Measurements from ENCODE around the gene RNF214. TPM values are rescaled to one million over a fixed set of nuclear protein-coding genes. Genes with fewer than 3 reads are reported as not detected.

RNF214 gene
- polyA plus RNA-seq, 4 donors, result 6.9 to 17.8 (median 8.9) TPM

DNA sequence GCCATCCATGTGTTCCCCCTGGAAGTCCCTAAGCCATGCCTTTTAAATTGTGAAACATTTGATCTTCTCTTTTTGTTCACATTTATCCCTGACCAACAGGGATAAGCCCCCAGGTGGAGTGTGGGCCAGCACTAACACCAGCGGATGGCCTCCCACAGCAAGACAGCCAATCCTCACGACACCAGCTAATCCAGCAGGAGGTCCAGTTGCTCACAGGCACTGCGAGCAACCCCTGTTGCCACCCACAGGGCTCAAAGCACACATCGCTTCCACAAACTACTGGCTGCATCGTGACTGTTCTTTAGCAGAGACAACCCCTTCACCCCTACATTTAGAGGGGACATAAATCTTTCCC is 2.6 kb upstream of the RNF214 start:
- H3K4me1 ChIP-seq (ENCODE audit: control insufficient read depth in 3 of 3, insufficient read depth in 2 of 3, low read depth in 1 of 3, low read length in 2 of 3), result peaks cover 6 to 17% (median 9%) of the 10 kb centered on the region in 3 donors
- 82 to 85% (median 83%) methylated on average over 5 of the region's 5 CpGs for WGBS, 3 donors
- no peaks in the 10 kb centered on the region for H3K9me3 ChIP-seq (ENCODE audit: control insufficient read depth in 2 of 2, insufficient read depth in 1 of 2, low read depth in 1 of 2, low read length in 1 of 2)
- H3K4me3 ChIP-seq (ENCODE audit: low read depth in 1 of 3, low read length in 3 of 3), result peak overlapping the region in 1 of 3 donors; percentile 78
- DNase-seq (no peak), FAIRE-seq (no peak)
- H3K27ac ChIP-seq (ENCODE audit: low read depth in 1 of 3, low read length in 2 of 3), result no peak overlapping the region
- no peaks in the 10 kb centered on the region for H3K27me3 ChIP-seq (ENCODE audit: control insufficient read depth in 3 of 3, insufficient read depth in 3 of 3, low read length in 3 of 3)
- peaks cover 8 to 51% (median 29%) of the 10 kb centered on the region in 3 donors for H3K36me3 ChIP-seq (ENCODE audit: control insufficient read depth in 3 of 3, insufficient read depth in 2 of 3, low read depth in 1 of 3, low read length in 3 of 3)

DNA sequence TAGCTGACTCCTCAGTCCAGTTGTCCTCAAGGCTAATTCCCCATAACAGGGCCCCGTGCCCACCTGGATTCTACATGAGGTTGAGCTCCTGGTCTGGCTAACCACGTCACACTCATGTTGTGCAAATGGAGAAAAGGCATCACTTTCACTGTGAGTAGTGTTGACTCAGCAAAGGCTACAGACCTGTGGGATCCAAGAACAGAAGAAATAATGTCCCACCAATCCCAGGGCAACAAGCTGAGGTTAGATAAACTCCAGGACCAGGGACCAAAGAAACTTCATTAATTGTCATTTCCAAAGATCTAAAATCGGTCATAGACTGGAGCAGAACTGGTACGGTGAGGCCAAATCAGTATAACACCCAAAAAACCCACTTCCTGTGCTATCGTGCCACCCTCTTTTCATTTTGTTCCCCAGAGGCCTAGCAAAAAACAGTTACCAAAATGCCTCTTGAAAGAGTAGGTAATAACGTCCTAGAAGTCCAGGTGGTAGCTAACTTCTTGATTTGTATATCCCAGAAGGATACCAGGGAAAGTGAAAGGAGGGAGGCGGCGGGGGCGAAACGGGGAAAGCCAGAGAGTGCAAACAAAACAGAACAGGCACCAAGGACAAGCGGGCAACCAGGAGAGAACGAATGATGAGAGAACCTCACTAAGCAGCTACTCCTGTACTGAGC is 2.0 kb upstream of the RNF214 start:
- no peaks in the 10 kb centered on the region for H3K9me3 ChIP-seq (ENCODE audit: control insufficient read depth in 2 of 2, insufficient read depth in 1 of 2, low read depth in 1 of 2, low read length in 1 of 2)
- peak overlapping the region; percentile 73 to 98 (median 78) for H3K4me3 ChIP-seq (ENCODE audit: low read depth in 1 of 3, low read length in 3 of 3)
- peaks cover 6 to 14% (median 9%) of the 10 kb centered on the region in 3 donors for H3K4me1 ChIP-seq (ENCODE audit: control insufficient read depth in 3 of 3, insufficient read depth in 2 of 3, low read depth in 1 of 3, low read length in 2 of 3)
- H3K27me3 ChIP-seq (ENCODE audit: control insufficient read depth in 3 of 3, insufficient read depth in 3 of 3, low read length in 3 of 3), result no peaks in the 10 kb centered on the region
- no peak for FAIRE-seq
- peaks cover 8 to 47% (median 28%) of the 10 kb centered on the region in 3 donors for H3K36me3 ChIP-seq (ENCODE audit: control insufficient read depth in 3 of 3, insufficient read depth in 2 of 3, low read depth in 1 of 3, low read length in 3 of 3)
- WGBS, 3 donors, result 29 to 51% (median 33%) methylated on average over 12 of the region's 12 CpGs
- peak in 1 of 2 donors; percentile 26 for DNase-seq
- peak overlapping the region in 2 of 3 donors; percentile 75 to 99 for H3K27ac ChIP-seq (ENCODE audit: low read depth in 1 of 3, low read length in 2 of 3)

DNA sequence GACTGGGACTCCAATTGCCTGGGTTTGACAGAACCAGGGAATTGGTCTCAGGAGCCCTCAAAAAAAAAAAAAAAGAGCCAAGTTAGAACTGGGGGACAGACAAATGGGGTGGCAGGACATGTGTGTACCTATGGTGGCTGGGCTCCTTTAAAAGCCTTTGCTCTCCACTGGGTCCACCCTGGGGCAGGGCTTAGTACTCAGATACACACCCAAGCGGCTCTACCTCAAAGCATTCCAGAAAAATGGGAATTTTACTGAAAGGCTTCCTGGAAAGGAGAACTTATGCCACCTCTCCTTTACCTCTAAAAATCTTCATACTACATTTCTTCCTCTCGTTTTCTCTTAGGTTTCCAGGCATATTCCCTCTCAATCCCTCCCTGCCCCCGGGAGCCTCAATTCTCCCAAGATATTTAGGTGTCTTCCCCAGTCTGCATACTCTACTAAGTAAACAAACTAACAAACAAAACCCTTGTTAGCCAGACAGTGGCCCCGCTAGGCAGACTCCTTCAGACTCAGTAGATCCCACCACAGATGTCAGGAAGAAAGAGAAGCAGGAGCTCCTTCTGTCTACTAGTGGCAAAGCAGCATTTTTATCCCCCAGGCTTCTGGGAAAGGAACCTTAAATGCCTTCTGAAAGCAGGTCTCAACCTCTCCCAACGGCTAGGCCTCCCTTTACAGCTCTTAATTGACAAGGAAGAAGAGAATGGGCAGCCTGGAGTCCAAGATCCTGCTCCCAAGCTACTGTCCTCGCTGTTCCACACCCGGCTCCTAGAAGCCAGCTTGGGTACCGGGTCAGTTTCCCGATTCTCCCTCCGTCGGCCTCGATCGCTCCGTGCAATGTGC is 1.3 kb upstream of the RNF214 start:
- Histone ChIP-seq H3K36me3 (ENCODE audit: control insufficient read depth in 3 of 3, insufficient read depth in 2 of 3, low read depth in 1 of 3, low read length in 3 of 3) (peaks cover 8 to 45% (median 25%) of the 10 kb centered on the region in 3 donors), H3K4me1 (ENCODE audit: control insufficient read depth in 3 of 3, insufficient read depth in 2 of 3, low read depth in 1 of 3, low read length in 2 of 3) (peaks cover 6 to 11% (median 9%) of the 10 kb centered on the region in 3 donors), H3K27me3 (ENCODE audit: control insufficient read depth in 3 of 3, insufficient read depth in 3 of 3, low read length in 3 of 3) (no peaks in the 10 kb centered on the region), H3K9me3 (ENCODE audit: control insufficient read depth in 2 of 2, insufficient read depth in 1 of 2, low read depth in 1 of 2, low read length in 1 of 2) (no peaks in the 10 kb centered on the region), H3K27ac (ENCODE audit: low read depth in 1 of 3, low read length in 2 of 3) (peak overlapping the region; percentile 75 to 99 (median 92)), H3K4me3 (ENCODE audit: low read depth in 1 of 3, low read length in 3 of 3) (peak overlapping the region; percentile 73 to 98 (median 78))
- WGBS, 3 donors, result 1 to 6% (median 3%) methylated on average over 14 of the region's 14 CpGs
- FAIRE-seq, result no peak
- peak in 1 of 2 donors; percentile 74 for DNase-seq

DNA sequence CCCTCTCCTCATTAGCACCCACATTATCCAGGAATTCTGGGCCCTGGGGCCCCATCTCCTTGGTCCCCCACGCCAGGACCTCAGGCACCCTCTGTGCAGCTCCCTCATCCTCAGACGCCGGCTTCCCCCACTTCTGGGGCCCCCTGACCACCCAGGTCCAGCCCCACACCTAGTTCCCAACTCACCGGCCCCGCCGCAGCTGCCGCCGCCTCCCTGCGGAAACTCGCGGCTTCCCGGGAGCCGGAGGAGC is 704 bp upstream of the RNF214 start, which contains the start of gene PCSK7:
Gene PCSK7 (minus strand): TSS at position 232 of the 250 bp plus-strand sequence. CDS start 2,229 bp downstream, outside the sequence.
- no peak for FAIRE-seq
- peak in 1 of 2 donors; percentile 76 for DNase-seq
- Histone ChIP-seq H3K4me3 (ENCODE audit: low read depth in 1 of 3, low read length in 3 of 3) (peak within 1 kb of the TSS; percentile 73 to 98 (median 78)), H3K36me3 (ENCODE audit: control insufficient read depth in 3 of 3, insufficient read depth in 2 of 3, low read depth in 1 of 3, low read length in 3 of 3) (peaks cover 8 to 41% (median 23%) of the 10 kb centered on the region in 3 donors), H3K9me3 (ENCODE audit: control insufficient read depth in 2 of 2, insufficient read depth in 1 of 2, low read depth in 1 of 2, low read length in 1 of 2) (no peaks in the 10 kb centered on the region), H3K27ac (ENCODE audit: low read depth in 1 of 3, low read length in 2 of 3) (peak within 1 kb of the TSS; percentile 75 to 99 (median 92)), H3K27me3 (ENCODE audit: control insufficient read depth in 3 of 3, insufficient read depth in 3 of 3, low read length in 3 of 3) (no peaks in the 10 kb centered on the region), H3K4me1 (ENCODE audit: control insufficient read depth in 3 of 3, insufficient read depth in 2 of 3, low read depth in 1 of 3, low read length in 2 of 3) (peaks cover 6 to 11% (median 9%) of the 10 kb centered on the region in 3 donors)
- 0 to 2% (median 1%) methylated on average over 10 to 13 of the region's 13 CpGs for WGBS, 3 donors

DNA sequence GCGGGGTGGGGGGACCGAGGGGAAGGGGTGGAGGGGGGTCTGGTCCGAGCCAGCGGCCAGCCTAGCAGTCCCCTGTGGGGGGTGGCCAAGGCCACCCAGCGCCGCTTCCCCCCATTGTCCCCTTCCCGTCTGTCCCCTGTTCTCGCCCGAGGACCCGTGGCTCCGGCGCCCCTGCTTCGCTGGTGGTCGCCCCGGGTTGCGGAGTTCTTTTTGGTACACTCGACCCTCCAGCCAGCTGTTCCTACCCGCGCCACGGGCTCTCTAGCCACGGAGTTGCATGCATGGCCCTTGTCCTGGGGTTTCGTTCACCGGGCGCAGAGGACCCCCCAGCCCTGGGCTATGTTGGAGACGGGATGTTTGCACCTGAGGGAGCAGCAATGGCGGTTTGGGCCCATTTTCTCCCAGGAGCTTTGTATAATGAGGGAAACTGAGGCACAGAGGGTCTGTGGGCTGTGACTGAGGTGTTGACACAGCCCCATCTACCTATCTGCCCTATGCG is 489 bp downstream of the RNF214 start:
- Histone ChIP-seq H3K27ac (ENCODE audit: low read depth in 1 of 3, low read length in 2 of 3) (peak overlapping the region in 2 of 3 donors; percentile 55 to 62), H3K27me3 (ENCODE audit: control insufficient read depth in 3 of 3, insufficient read depth in 3 of 3, low read length in 3 of 3) (no peaks in the 10 kb centered on the region), H3K4me1 (ENCODE audit: control insufficient read depth in 3 of 3, insufficient read depth in 2 of 3, low read depth in 1 of 3, low read length in 2 of 3) (peaks cover 6 to 11% (median 9%) of the 10 kb centered on the region in 3 donors), H3K4me3 (ENCODE audit: low read depth in 1 of 3, low read length in 3 of 3) (peak overlapping the region; percentile 73 to 90 (median 78)), H3K36me3 (ENCODE audit: control insufficient read depth in 3 of 3, insufficient read depth in 2 of 3, low read depth in 1 of 3, low read length in 3 of 3) (peaks cover 6 to 29% (median 18%) of the 10 kb centered on the region in 3 donors), H3K9me3 (ENCODE audit: control insufficient read depth in 2 of 2, insufficient read depth in 1 of 2, low read depth in 1 of 2, low read length in 1 of 2) (no peaks in the 10 kb centered on the region)
- FAIRE-seq, result no peak
- peak in 1 of 2 donors; percentile 45 for DNase-seq
- WGBS, 3 donors, result 2% methylated on average over 15 to 27 of the region's 27 CpGs

DNA sequence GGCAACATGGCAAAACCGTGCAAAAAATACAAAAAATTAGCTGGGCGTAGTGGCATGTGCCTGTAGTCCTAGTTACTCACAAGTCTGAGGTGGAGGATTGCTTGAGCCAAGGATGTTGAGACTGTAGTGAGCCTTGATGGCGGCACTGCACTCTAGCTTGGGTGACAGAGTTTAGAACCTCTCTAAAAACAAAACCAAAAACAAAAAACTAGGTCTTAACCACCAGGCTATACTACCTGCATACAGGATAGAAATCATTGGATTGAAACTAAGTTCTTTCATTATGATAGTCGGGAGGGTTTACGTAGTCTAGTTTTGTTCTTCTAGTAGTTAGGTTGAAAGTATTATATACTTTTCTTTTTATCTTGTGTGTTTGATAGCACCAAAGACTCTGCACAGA is 5.8 kb downstream of the RNF214 start:
- H3K4me1 ChIP-seq (ENCODE audit: control insufficient read depth in 3 of 3, insufficient read depth in 2 of 3, low read depth in 1 of 3, low read length in 2 of 3), result peaks cover 0 to 4% (median 3%) of the 10 kb centered on the region in 3 donors
- 88 to 94% (median 91%) methylated on average over 5 of the region's 5 CpGs for WGBS, 3 donors
- H3K9me3 ChIP-seq (ENCODE audit: control insufficient read depth in 2 of 2, insufficient read depth in 1 of 2, low read depth in 1 of 2, low read length in 1 of 2), result no peaks in the 10 kb centered on the region
- DNase-seq (no peak), FAIRE-seq (no peak)
- H3K27ac ChIP-seq (ENCODE audit: low read depth in 1 of 3, low read length in 2 of 3), result no peak overlapping the region
- peaks cover 0 to 28% (median 6%) of the 10 kb centered on the region in 3 donors for H3K36me3 ChIP-seq (ENCODE audit: control insufficient read depth in 3 of 3, insufficient read depth in 2 of 3, low read depth in 1 of 3, low read length in 3 of 3)
- H3K4me3 ChIP-seq (ENCODE audit: low read depth in 1 of 3, low read length in 3 of 3), result no peak overlapping the region
- H3K27me3 ChIP-seq (ENCODE audit: control insufficient read depth in 3 of 3, insufficient read depth in 3 of 3, low read length in 3 of 3), result no peaks in the 10 kb centered on the region

DNA sequence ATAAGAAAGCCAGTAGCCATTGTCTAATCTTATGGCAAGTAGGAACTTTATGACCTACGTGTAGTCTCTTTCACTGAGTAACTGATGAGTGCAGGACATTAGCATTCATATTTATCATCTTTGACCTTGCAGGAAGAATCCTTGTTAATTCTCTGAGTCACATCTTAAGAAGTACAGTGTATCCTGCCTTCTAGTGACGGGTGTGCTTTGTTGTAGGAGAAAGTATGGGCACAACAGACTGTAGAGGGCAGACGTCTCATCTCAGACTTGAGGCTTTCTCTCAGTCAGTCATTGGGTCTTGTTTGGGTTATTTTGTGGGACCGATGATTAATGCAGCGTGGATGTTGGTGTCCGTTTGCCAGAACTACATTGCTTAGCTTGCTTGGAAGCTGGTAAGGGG is 6.8 kb downstream of the RNF214 start:
- H3K27me3 ChIP-seq (ENCODE audit: control insufficient read depth in 3 of 3, insufficient read depth in 3 of 3, low read length in 3 of 3), result no peaks in the 10 kb centered on the region
- 81 to 87% (median 86%) methylated on average over 6 of the region's 6 CpGs for WGBS, 3 donors
- FAIRE-seq (no peak), DNase-seq (no peak)
- no peak overlapping the region for H3K4me3 ChIP-seq (ENCODE audit: low read depth in 1 of 3, low read length in 3 of 3)
- peaks cover 0 to 35% (median 6%) of the 10 kb centered on the region in 3 donors for H3K36me3 ChIP-seq (ENCODE audit: control insufficient read depth in 3 of 3, insufficient read depth in 2 of 3, low read depth in 1 of 3, low read length in 3 of 3)
- no peaks in the 10 kb centered on the region for H3K4me1 ChIP-seq (ENCODE audit: control insufficient read depth in 3 of 3, insufficient read depth in 2 of 3, low read depth in 1 of 3, low read length in 2 of 3)
- no peak overlapping the region for H3K27ac ChIP-seq (ENCODE audit: low read depth in 1 of 3, low read length in 2 of 3)
- H3K9me3 ChIP-seq (ENCODE audit: control insufficient read depth in 2 of 2, insufficient read depth in 1 of 2, low read depth in 1 of 2, low read length in 1 of 2), result no peaks in the 10 kb centered on the region

DNA sequence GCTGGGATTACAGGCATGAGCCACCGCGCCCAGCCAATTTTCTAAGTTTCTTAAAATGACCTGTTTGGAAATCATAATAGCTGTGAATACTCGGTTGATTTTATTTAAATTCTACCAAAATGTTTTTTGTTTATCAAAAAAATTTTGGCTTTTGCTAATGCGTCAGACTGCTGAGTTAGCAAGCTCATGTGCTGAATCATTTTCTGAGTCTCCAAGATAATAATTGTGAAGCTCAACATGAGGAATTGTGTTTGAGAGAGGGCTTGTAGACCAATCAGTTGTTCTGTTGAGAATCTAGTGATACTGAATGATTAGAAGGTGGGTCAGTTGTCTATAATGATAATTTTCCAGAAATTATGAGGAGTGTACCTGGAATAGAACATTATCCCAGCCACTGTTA is 15.9 kb downstream of the RNF214 start:
- H3K4me3 ChIP-seq (ENCODE audit: low read depth in 1 of 3, low read length in 3 of 3), result no peak overlapping the region
- no peaks in the 10 kb centered on the region for H3K27me3 ChIP-seq (ENCODE audit: control insufficient read depth in 3 of 3, insufficient read depth in 3 of 3, low read length in 3 of 3)
- 96 to 98% (median 98%) methylated on average over 4 of the region's 4 CpGs for WGBS, 3 donors
- DNase-seq, result no peak
- no peak for FAIRE-seq
- H3K4me1 ChIP-seq (ENCODE audit: control insufficient read depth in 3 of 3, insufficient read depth in 2 of 3, low read depth in 1 of 3, low read length in 2 of 3), result no peaks in the 10 kb centered on the region
- H3K9me3 ChIP-seq (ENCODE audit: control insufficient read depth in 2 of 2, insufficient read depth in 1 of 2, low read depth in 1 of 2, low read length in 1 of 2), result no peaks in the 10 kb centered on the region
- H3K36me3 ChIP-seq (ENCODE audit: control insufficient read depth in 3 of 3, insufficient read depth in 2 of 3, low read depth in 1 of 3, low read length in 3 of 3), result peaks cover 0 to 43% (median 15%) of the 10 kb centered on the region in 3 donors
- H3K27ac ChIP-seq (ENCODE audit: low read depth in 1 of 3, low read length in 2 of 3), result no peak overlapping the region
